Hematopoietic multipotent progenitor cell treated with erythropoietin and hydrocortisone succinate and interleukin-3 and kit ligand, for 4 days (in vitro differentiated cells): ENCODE data around the gene PON1.

Experiments
- DNase-seq: peaks from one replicate; pipeline ENCODE4 v3.0.0-alpha.2; 2015

PON1 gene

GRCh38 chr7:95316588-95316987 is 7.7 kb downstream of the PON1 start:
- DNase-seq = no peak

- no peak for DNase-seq
Measured at GRCh38 chr7:95312561-95312960, 11.8 kb downstream of the PON1 start.

GRCh38 chr7:95311389-95311788 is 12.9 kb downstream of the PON1 start:
- no peak for DNase-seq

- DNase-seq = no peak
Measured at GRCh38 chr7:95309951-95310350, 14.4 kb downstream of the PON1 start.

GRCh38 chr7:95304990-95305389 is 19.3 kb downstream of the PON1 start:
- no peak for DNase-seq

- no peak for DNase-seq
Measured at GRCh38 chr7:95303013-95303905, 21.1 kb downstream of the PON1 start.

- DNase-seq = no peak
Measured at GRCh38 chr7:95298091-95298490, 26.2 kb downstream of the PON1 start.

- no peak for DNase-seq
Measured at GRCh38 chr7:95297041-95297440, 27.3 kb downstream of the PON1 start.

- DNase-seq = no peak
Measured at GRCh38 chr7:95296456-95296855, 27.9 kb downstream of the PON1 start.

- DNase-seq = no peak
Measured at GRCh38 chr7:95295397-95295796, 28.9 kb downstream of the PON1 start.

- DNase-seq = no peak
Measured at GRCh38 chr7:95290166-95290830, 34.0 kb downstream of the PON1 start.

GRCh38 chr7:95286096-95286495 is 38.2 kb downstream of the PON1 start:
- no peak for DNase-seq

- no peak for DNase-seq
Measured at GRCh38 chr7:95279417-95279816, 44.9 kb downstream of the PON1 start.

- no peak for DNase-seq
Measured at GRCh38 chr7:95276114-95276513, 48.2 kb downstream of the PON1 start.

- no peak for DNase-seq
Measured at GRCh38 chr7:95269640-95270039, 54.7 kb downstream of the PON1 start.

- DNase-seq = no peak
Measured at GRCh38 chr7:95267754-95268153, 56.6 kb downstream of the PON1 start.

- no peak for DNase-seq
Measured at GRCh38 chr7:95265634-95266033, 58.7 kb downstream of the PON1 start.

- DNase-seq = no peak
Measured at GRCh38 chr7:95264363-95264891, 59.9 kb downstream of the PON1 start.

- DNase-seq = no peak
Measured at GRCh38 chr7:95263785-95264362, 60.5 kb downstream of the PON1 start.

- DNase-seq = no peak
Measured at GRCh38 chr7:95262875-95263274, 61.5 kb downstream of the PON1 start.

GRCh38 chr7:95261895-95262415 is 62.4 kb downstream of the PON1 start:
- no peak for DNase-seq

- no peak for DNase-seq
Measured at GRCh38 chr7:95255691-95256090, 68.6 kb downstream of the PON1 start.

- no peak for DNase-seq
Measured at GRCh38 chr7:95253986-95254385, 70.3 kb downstream of the PON1 start.

- no peak for DNase-seq
Measured at GRCh38 chr7:95251966-95252365, 72.4 kb downstream of the PON1 start.
